Hair follicle dermal papilla cell (primary cell): ENCODE measurements around the gene WNT3. TPM values are rescaled to one million over a fixed set of nuclear protein-coding genes. Genes with fewer than 3 reads are reported as not detected.

Source experiments
- total RNA-seq: library from RNA; depleted of rRNA; stranded (reverse); fragments of >200 nt; gene quantifications from 2 replicates; pipeline ENCODE4 v1.2.3, GENCODE V29; 2012

The WNT3 gene
- 1.8 and 1.9 TPM in 2 replicates for total RNA-seq

GRCh38 chr17:46818316-46818928, at the start of gene WNT3:
Gene WNT3, minus strand, starts transcription at chr17:46818692. Its CDS starts 95 bp downstream, at chr17:46818597.

GRCh38 chr17:46851029-46851741, 32.7 kb upstream of the WNT3 start, which contains the start of gene WNT9B:
Gene WNT9B, plus strand, starts transcription at chr17:46851583. Its CDS starts 56 bp downstream, at chr17:46851639.

Other genes with a start within 250 kb of the WNT3 start
- 8.1 and 14.6 TPM in 2 replicates for gene ARL17A, start 239.0 kb downstream of the WNT3 start, total RNA-seq
- 69.8 and 81.1 TPM in 2 replicates for gene NSF, start 228.0 kb downstream of the WNT3 start, total RNA-seq
- not detected in 2 replicates for gene WNT9B, start 32.9 kb upstream of the WNT3 start, total RNA-seq
- 76.3 and 80.5 TPM in 2 replicates for gene GOSR2, start 104.5 kb upstream of the WNT3 start, total RNA-seq
- not detected in 2 replicates for gene RPRML, start 160.6 kb upstream of the WNT3 start, total RNA-seq